ENCODE data around the gene LPAR5.

The LPAR5 gene

DNA sequence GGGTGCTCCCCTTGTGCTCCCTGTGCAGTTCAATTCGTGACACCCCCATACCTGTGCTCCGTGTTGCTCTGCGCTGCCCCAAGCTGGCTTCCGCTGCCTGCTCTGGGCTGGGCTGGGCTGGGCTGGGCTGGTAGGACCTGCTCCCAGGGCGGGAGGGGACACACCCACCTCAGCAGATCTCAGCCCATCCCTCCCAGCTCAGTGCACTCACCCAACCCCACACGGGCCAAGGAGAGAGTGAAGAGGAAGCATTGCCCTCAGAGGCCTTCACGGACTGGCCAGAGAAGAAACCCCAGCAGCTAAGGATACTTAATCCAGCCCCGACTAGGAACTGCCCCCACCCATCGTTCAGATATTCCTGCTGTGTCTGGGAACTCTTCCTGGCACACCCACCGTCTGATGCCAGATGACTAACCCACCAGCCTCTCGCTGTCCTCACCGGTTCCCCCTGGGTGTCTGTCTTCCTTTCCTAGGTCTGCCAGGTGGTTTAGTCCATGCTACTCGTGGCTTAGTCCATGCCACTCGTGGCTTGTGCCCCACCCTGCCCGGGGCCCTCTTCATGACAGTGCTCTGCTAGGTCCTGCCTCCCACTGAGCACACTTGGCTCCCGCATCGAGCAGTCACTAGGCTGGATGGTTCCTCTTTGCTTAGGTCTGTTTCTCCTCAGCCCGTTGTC lies at the start of gene LPAR5:
Gene LPAR5, minus strand, starts transcription at position 104 of the 676 bp plus-strand sequence. CDS start 14,711 bp downstream, outside the sequence.
- in situ Hi-C loops (cut with HindIII; ENCODE audit: low sequenced_read_pairs): no loop called here

- in situ Hi-C loops (cut with HindIII; ENCODE audit: low sequenced_read_pairs): no loop called here
Measured at GRCh38 chr12:6684609-6685008, 48.9 kb upstream of the LPAR5 start.

- in situ Hi-C loops (cut with HindIII; ENCODE audit: low sequenced_read_pairs): no loop called here
Measured at GRCh38 chr12:6676962-6677361, 41.2 kb upstream of the LPAR5 start.

GRCh38 chr12:6672143-6672542 lies 36.4 kb upstream of the LPAR5 start:
- in situ Hi-C loops (cut with HindIII; ENCODE audit: low sequenced_read_pairs): no loop called here

- in situ Hi-C loops (cut with HindIII; ENCODE audit: low sequenced_read_pairs): loop anchor here (5.0 kb wide), 2 partner anchors 35 to 125 kb away; no protein-coding TSS in a partner anchor
Measured at GRCh38 chr12:6667559-6668210, 31.9 kb upstream of the LPAR5 start.

- in situ Hi-C loops (cut with HindIII; ENCODE audit: low sequenced_read_pairs): loop anchor here (5.0 kb wide), 2 partner anchors 34 to 126 kb away; no protein-coding TSS in a partner anchor
Measured at GRCh38 chr12:6666211-6666610, 30.5 kb upstream of the LPAR5 start.

- in situ Hi-C loops (cut with HindIII; ENCODE audit: low sequenced_read_pairs): loop anchor here (5.0 kb wide), 2 partner anchors 33 to 127 kb away; no protein-coding TSS in a partner anchor
Measured at GRCh38 chr12:6664902-6665301, 29.1 kb upstream of the LPAR5 start.

DNA sequence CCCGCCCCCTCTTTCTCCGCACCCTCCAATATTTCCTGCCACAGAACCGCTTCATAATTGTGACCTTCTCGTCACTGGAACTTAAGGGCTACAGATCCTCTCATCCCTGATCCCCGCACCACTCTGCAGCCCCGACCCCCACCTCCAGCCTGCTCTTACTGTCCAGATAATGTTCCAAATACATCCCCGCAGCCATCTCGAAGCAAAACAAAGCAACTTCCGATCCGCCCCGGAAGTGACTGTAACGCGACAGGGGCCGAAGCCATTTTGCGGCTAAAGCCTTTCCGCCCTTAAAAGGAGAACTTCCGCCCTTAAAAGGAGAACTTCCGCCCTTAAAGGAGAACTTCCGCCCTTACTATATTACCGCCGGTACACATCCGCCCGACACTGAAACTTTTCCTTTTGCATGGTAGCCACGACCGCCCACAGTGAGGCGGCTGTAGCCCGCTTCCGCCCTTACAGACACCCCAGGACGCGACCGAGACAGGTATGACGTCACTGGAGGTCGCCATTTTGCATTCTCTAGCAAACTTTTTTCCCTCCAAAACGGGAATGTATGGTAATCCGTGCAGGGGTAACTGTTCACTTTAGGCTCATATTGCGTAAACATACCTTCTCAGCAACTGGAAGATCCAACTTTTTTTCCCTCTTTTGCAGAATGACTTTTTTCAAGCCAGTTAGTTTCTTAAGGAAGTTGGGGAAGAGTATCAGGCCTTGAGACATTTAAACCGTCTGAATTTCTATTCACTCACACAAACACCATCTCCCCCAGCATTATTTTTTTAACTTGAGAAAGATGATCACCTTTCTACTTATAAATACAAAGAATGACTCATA lies 27.4 kb upstream of the LPAR5 start, which contains the start of gene ING4:
Gene ING4, minus strand, starts transcription at position 214 of the 837 bp plus-strand sequence. Its CDS starts 18 bp downstream, at position 196.
- in situ Hi-C loops (cut with HindIII; ENCODE audit: low sequenced_read_pairs): no loop called here

GRCh38 chr12:6662602-6662905 lies 26.8 kb upstream of the LPAR5 start:
- in situ Hi-C loops (cut with HindIII; ENCODE audit: low sequenced_read_pairs): no loop called here

DNA sequence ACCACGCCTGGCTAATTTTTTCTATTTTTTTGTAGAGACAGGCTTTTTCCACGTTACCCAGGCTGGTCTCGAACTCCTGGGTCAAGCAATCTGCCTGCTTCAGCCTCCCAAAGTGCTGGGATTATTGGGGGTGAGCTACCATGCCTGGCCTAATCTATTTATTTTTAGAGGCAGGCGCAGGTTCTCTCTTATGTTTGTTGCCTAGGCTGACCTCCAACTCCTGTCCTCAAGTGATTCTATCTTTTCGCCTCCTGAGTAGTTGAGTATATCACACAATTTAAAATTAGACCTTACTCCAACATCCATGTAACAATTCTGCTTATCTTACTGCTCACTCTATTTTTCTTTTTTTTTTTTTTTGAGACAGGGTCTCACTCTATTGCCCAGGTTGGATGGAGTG lies 18.2 kb upstream of the LPAR5 start:
- in situ Hi-C loops (cut with HindIII; ENCODE audit: low sequenced_read_pairs): no loop called here

- in situ Hi-C loops (cut with HindIII; ENCODE audit: low sequenced_read_pairs): no loop called here
Measured at GRCh38 chr12:6653342-6653741, 17.6 kb upstream of the LPAR5 start.

DNA sequence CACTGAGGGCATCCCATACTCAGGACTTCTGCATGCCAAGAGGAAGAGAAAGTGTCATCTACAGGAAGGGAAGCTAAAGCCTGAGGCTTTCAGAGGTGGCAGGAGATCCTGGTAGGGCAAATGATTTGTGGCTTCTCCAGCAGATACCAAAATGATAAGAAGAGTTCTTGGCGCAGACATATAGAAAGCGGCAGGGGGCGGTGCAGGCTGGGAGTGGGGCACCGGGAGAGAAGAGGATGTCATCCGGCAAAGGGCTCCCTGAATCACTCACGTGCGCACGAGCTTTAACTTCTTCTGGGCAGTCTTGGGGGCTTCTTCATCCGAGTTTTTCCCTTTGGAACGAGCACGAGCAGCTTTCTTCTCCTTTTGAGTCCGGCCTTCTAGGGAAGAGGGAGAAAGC lies 16.6 kb upstream of the LPAR5 start:
- in situ Hi-C loops (cut with HindIII; ENCODE audit: low sequenced_read_pairs): no loop called here

- in situ Hi-C loops (cut with HindIII; ENCODE audit: low sequenced_read_pairs): no loop called here
Measured at GRCh38 chr12:6650832-6651231, 15.1 kb upstream of the LPAR5 start.

- in situ Hi-C loops (cut with HindIII; ENCODE audit: low sequenced_read_pairs): loop anchor here (5.0 kb wide), 1 partner anchor 45 kb away; no protein-coding TSS in a partner anchor
Measured at GRCh38 chr12:6647083-6647604, 11.4 kb upstream of the LPAR5 start, which contains the start of gene ACRBP. Gene ACRBP (minus strand): TSS chr12:6647432. CDS start chr12:6647366, 66 bp downstream.

GRCh38 chr12:6646276-6647082 lies 10.7 kb upstream of the LPAR5 start:
- in situ Hi-C loops (cut with HindIII; ENCODE audit: low sequenced_read_pairs): loop anchor here (5.0 kb wide), 1 partner anchor 46 kb away; no protein-coding TSS in a partner anchor

DNA sequence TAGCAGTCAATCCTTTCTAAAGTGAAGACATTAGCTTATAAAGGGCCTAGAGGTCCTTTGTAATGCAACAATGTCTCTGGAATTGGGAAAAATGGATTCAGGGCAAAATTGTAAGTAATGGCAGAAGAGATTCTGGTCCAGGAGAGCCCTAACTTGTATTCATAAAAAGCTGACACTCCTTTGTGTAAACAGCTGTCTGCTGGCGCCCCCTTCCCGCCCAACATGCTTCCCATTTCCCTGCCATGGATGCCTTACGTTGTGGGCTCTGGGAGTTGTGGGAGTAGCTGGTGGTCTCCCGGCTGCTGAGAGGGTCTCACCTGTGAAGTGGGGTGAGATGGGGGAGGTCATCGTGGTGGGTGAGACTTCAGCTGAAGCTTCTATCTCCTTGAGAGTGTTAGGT lies 9.1 kb upstream of the LPAR5 start:
- in situ Hi-C loops (cut with HindIII; ENCODE audit: low sequenced_read_pairs): loop anchor here (5.0 kb wide), 1 partner anchor 47 kb away; no protein-coding TSS in a partner anchor

- in situ Hi-C loops (cut with HindIII; ENCODE audit: low sequenced_read_pairs): no loop called here
Measured at GRCh38 chr12:6644257-6644596, 8.5 kb upstream of the LPAR5 start.

DNA sequence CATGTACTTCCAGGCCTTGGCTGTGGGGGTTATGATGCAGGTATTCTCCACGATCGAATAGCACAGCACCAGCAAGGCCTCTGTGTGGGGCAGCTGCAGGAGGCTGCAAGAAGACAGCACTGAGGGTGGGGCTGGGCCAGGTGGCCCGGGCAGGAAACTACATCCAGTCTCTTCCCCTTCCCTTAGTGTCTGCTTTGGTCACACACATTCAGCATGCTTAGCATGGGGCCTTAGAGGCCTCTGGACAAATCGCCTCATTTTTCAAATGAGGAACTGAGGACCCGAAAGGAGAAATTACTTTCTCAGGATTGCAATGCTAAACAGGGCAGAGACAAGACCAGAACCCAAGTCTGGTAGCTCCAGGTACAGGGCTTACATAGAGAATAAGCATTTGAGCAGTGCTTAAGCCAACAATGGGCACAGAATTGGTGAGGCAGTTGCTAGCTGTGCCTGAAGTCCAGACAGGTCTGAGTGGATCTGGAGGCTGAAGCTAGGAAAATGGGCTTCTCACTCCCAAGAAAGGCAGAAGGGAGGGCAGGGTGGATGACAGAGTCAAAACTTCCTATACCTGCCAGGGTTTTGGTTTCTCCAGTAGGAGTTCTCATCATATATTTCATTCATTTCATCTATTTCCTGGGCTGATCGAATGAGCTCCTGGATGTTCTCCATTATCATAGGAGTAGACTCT lies 8.0 kb upstream of the LPAR5 start:
- in situ Hi-C loops (cut with HindIII; ENCODE audit: low sequenced_read_pairs): no loop called here

DNA sequence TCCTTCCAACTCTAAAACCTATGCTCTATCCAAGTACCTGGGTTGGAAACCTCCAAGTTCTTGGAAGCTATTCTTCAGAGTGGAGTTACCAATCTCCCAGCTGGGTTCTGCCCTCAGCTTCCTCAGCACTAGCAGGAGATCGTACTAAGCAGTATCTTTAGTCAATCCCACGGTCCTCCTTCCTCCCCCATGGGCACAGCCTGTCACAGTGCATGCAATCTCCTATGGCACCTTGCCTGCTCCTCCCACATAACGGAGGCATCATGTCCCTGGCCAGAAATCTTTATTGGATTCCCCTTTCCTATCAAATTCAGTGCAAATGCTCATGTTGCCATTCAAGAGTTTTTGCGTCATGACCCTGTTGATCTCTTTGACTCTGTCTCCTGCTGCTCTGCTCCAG lies 5.4 kb upstream of the LPAR5 start:
- in situ Hi-C loops (cut with HindIII; ENCODE audit: low sequenced_read_pairs): no loop called here

DNA sequence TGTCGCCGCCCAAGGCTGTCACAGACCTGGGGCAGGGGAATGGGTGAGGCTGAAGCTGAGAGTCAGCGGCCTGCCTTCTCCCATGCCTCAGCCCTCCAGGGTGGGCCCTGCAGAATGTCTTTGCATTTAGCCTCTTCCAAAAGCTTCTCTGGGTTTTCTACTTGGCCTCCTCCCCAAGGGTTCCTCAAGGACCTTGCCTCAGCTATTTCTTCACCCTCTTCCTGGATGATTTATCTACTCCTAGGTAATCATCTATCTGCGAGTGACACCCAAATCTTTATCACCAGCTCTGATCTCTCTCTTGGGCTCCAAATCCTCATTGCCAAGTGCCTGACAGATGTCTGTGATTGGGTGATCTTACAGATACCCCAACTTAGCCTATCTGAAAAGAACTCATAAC lies 4.7 kb upstream of the LPAR5 start:
- in situ Hi-C loops (cut with HindIII; ENCODE audit: low sequenced_read_pairs): no loop called here

Data from endothelial cell of hepatic sinusoid (primary cell).